ENCODE data around the gene CACNG3. TPM values are rescaled to one million over a fixed set of nuclear protein-coding genes. Genes with fewer than 3 reads are reported as not detected.

The CACNG3 gene
- total and polyA plus RNA-seq, 2 donors (not counting 3 experiments of a cell fraction or from before 2014, with no cell fraction given), result not detected

DNA sequence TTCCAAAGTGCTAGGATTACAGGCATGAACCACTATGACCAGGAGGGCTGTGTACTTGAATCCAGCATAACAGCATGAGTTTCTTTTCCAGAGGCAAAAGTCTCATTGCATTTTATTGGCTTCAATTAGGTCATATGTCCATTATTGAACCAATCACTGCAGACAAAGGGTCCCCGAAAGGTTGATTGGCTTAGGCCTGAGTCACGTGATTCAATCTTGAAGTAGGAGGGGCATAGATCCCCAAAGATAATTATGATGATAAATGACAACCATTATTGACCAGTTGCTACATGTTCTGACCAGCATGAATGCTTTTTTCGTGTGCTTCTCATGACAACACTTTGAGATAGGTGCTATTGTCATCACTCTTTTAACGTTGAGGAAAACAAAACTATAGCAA lies 25.3 kb downstream of the CACNG3 start:
- no TSS peak for BruUV-seq (replicated peaks)
- no peaks in the 10 kb centered on the region for H3K4me1 ChIP-seq (ENCODE audit: control insufficient read depth, extremely low read depth, insufficient read depth, low read length)
- H3K79me2 ChIP-seq (ENCODE audit: control insufficient read depth, insufficient read depth, low read length), result no peaks in the 10 kb centered on the region
- H3K27me3 ChIP-seq (ENCODE audit: control insufficient read depth in 2 of 2, insufficient read depth in 2 of 2, low read length in 2 of 2), result no peaks in the 10 kb centered on the region
- H3K4me3 ChIP-seq (replicated peaks in 1 of 3; ENCODE audit: insufficient read depth in 1 of 3, low read depth in 1 of 3, low read length in 3 of 3), result no peak overlapping the region
- no peak overlapping the region for H2AFZ ChIP-seq (ENCODE audit: low read depth, low read length)
- dilution Hi-C loops (cut with MboI; ENCODE audit: extremely low pct_ligation_motif_present, low sequenced_read_pairs) (no loop called here), intact Hi-C loops (cut with micrococcal nuclease) (no loop called here)
- ChIA-PET POLR2A (no interaction called here), CTCF (no interaction called here)
- H3K9me3 ChIP-seq (replicated peaks; ENCODE audit: control insufficient read depth, insufficient read depth, low read length), result no peaks in the 10 kb centered on the region
- DNase-seq (ENCODE audit: low read depth, low spot score) (no peak), FAIRE-seq (no peak)
- no peaks in the 10 kb centered on the region for H3K9me1 ChIP-seq (replicated peaks; ENCODE audit: control insufficient read depth, extremely low read depth, insufficient read depth, low read length)
- no peaks in the 10 kb centered on the region for H4K20me1 ChIP-seq (replicated peaks; ENCODE audit: control insufficient read depth, extremely low read depth, insufficient read depth, low read length)
- no peak overlapping the region for H3K27ac ChIP-seq (ENCODE audit: insufficient read depth, low read depth, low read length)
- TF ChIP-seq FOS (IDR thresholded peaks at IDR 0.05; ENCODE audit: borderline replicate concordance, insufficient read depth, low read length), result no peak
- TF ChIP-seq EZH2 (IDR thresholded peaks at IDR 0.05; ENCODE audit: borderline replicate concordance, low read depth, low read length, severe bottlenecking), result no peak
- TF ChIP-seq MAX (IDR thresholded peaks at IDR 0.05; ENCODE audit: insufficient read depth, insufficient read length), result no peak
- no peak for TF ChIP-seq POLR2AphosphoS5 (IDR thresholded peaks at IDR 0.05; ENCODE audit: insufficient read depth, low read depth, low read length)
- no peak for TF ChIP-seq GATA2 (IDR thresholded peaks at IDR 0.05; ENCODE audit: insufficient read depth, insufficient read length, low read depth, low read length)
- TF ChIP-seq CTCF (IDR thresholded peaks at IDR 0.05; ENCODE audit: extremely low read depth in 1 of 2, insufficient read depth in 1 of 2, low read depth in 1 of 2, low read length in 2 of 2), result no peak
- TF ChIP-seq MYC (IDR thresholded peaks at IDR 0.05; ENCODE audit: low read depth, low read length), result no peak
- no peak for TF ChIP-seq POLR2A (IDR thresholded peaks at IDR 0.05; ENCODE audit: low read depth, low read length)
- TF ChIP-seq JUN (IDR thresholded peaks at IDR 0.05; ENCODE audit: borderline replicate concordance, insufficient read depth, insufficient read length, low read depth), result no peak
- no peaks in the 10 kb centered on the region for H3K36me3 ChIP-seq (ENCODE audit: control insufficient read depth in 2 of 2, extremely low read depth in 1 of 2, insufficient read depth in 2 of 2, low read length in 2 of 2)
- no peak overlapping the region for H3K4me2 ChIP-seq (ENCODE audit: insufficient read depth, low read length)
- H3K9ac ChIP-seq (replicated peaks; ENCODE audit: extremely low read depth, insufficient read depth, low read length), result no peak overlapping the region
